NT2/D1 (cell line): ENCODE measurements around the gene FARSA.

Source experiments
- YY1 ChIP-seq: IDR thresholded peaks from 2 replicates; pipeline ENCODE4 v1.6.1; 2011; ENCODE audit not compliant: insufficient read length, insufficient read depth
- ZNF274 ChIP-seq: IDR thresholded peaks from 2 replicates; pipeline ENCODE4 v1.6.1; 2011; ENCODE audit warnings: mild to moderate bottlenecking, low read depth, low read length

DNA sequence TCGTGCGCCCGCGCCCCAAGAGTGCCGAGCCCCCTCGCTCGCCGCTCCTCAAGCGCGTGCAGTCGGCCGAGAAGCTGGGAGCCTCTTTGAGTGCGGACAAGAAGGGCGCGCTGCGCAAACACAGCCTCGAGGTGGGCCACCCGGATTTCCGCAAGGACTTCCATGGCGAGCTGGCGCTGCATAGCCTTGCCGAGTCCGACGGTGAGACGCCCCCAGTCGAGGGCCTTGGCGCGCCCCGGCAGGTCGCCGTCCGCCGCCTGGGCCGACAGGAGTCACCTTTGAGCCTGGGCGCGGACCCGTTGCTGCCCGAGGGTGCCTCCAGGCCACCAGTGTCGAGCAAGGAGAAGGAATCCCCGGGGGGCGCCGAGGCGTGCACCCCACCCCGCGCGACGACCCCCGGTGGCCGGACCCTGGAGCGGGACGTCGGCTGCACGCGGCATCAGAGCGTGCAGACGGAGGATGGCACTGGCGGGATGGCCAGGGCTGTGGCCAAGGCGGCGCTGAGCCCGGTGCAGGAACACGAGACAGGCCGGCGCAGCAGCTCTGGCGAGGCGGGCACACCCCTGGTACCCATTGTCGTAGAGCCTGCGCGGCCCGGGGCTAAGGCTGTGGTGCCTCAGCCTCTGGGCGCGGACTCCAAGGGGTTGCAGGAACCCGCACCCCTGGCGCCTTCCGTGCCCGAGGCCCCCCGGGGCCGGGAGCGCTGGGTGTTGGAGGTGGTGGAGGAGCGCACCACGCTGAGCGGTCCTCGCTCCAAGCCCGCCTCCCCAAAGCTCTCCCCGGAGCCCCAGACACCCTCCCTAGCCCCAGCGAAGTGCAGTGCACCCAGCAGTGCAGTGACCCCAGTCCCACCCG lies 59.4 kb downstream of the FARSA start:
- TF ChIP-seq YY1 (no peak), ZNF274 (no peak)
